HepG2 (cell line): Measurements from ENCODE around the gene DSG4. TPM values are rescaled to one million over a fixed set of nuclear protein-coding genes. Genes with fewer than 3 reads are reported as not detected.

ENCODE experiments used
- ARID3A ChIP-seq: IDR thresholded peaks from 2 replicates; pipeline ENCODE4 v1.6.1; 2012; ENCODE audit warnings: low read depth, low read length, improper control_type of control experiment
- ARID5B ChIP-seq: IDR thresholded peaks from 2 replicates; pipeline ENCODE4 v1.4.0; 2020; ENCODE audit warnings: mild to moderate bottlenecking, missing genetic modification reagents
- FOXK2 ChIP-seq: fragments of 450-650 bp; IDR thresholded peaks from 2 replicates; pipeline ENCODE4 v1.6.1; 2016
- FUBP1 ChIP-seq: sonication (generic); formaldehyde crosslinking; IDR thresholded peaks from 2 replicates; pipeline ENCODE4 v1.5.1; 2020; ENCODE audit warnings: missing genetic modification reagents, mild to moderate bottlenecking, borderline replicate concordance
- MAZ ChIP-seq, 2 experiments: sonication (generic) in 1 of 2; formaldehyde crosslinking in 1 of 2; IDR thresholded peaks; 2 replicates each; pipeline versions ENCODE4 v1.5.0 to v1.6.1; 2012 to 2020; ENCODE audit warnings: low read depth in 2 of 2, mild to moderate bottlenecking in 2 of 2, borderline replicate concordance in 1 of 2, improper control_type of control experiment in 1 of 2, low read length in 1 of 2, missing genetic modification reagents in 1 of 2, moderate library complexity in 1 of 2
- MBNL3 ChIP-seq: fragments of 250-450 bp; sonication (Bioruptor Pico); conservative IDR thresholded peaks from 2 replicates; pipeline ENCODE4 v1.8.0; 2022; ENCODE audit warnings: mild to moderate bottlenecking, inconsistent platforms
- MEIS2 ChIP-seq: sonication (generic); formaldehyde crosslinking; IDR thresholded peaks from 2 replicates; pipeline ENCODE4 v1.9.0; 2021; ENCODE audit warnings: mild to moderate bottlenecking, missing genetic modification reagents
- NFKBIZ ChIP-seq: IDR thresholded peaks from 2 replicates; pipeline ENCODE4 v1.6.1; 2018; ENCODE audit warnings: missing genetic modification reagents, missing compliant biosample characterization
- NR2F6 ChIP-seq, 2 experiments: IDR thresholded peaks; 2 replicates each; pipeline ENCODE4 v1.6.1; 2016; ENCODE audit warnings: antibody characterized with exemption in 1 of 2, mild to moderate bottlenecking in 1 of 2
- SNAPC2 ChIP-seq: sonication (generic); formaldehyde crosslinking; IDR thresholded peaks from 2 replicates; pipeline ENCODE4 v1.8.1; 2022; ENCODE audit warnings: mild to moderate bottlenecking, missing genetic modification reagents
- SOX13 ChIP-seq, 3 experiments: fragments of 450-650 bp in 1 of 3; sonication (generic) in 1 of 3; formaldehyde crosslinking in 1 of 3; IDR thresholded peaks in 2 of 3; conservative IDR thresholded peaks in 1 of 3; 2 replicates each; pipeline versions ENCODE4 v1.5.0 to v1.6.1; 2016 to 2020; ENCODE audit warnings: antibody characterized with exemption in 1 of 3, mild to moderate bottlenecking in 1 of 3, missing compliant biosample characterization in 1 of 3, missing genetic modification reagents in 1 of 3, moderate library complexity in 1 of 3
- TAF15 ChIP-seq: fragments of 200-400 bp; formaldehyde crosslinking; IDR thresholded peaks from one replicate; pipeline ENCODE4 v1.6.1; 2018; ENCODE audit warnings: mild to moderate bottlenecking, low read depth, low read length; ENCODE audit not compliant: poor library complexity, severe bottlenecking
- ZKSCAN8 ChIP-seq: IDR thresholded peaks from 2 replicates; pipeline ENCODE4 v1.6.1; 2016; ENCODE audit warnings: borderline replicate concordance, missing genetic modification reagents, missing compliant biosample characterization
- ZMAT5 ChIP-seq: sonication (generic); formaldehyde crosslinking; IDR thresholded peaks from 2 replicates; pipeline ENCODE4 v1.5.0; 2020; ENCODE audit warnings: mild to moderate bottlenecking, low read depth, missing genetic modification reagents, borderline replicate concordance
- ZNF30 ChIP-seq: sonication (generic); formaldehyde crosslinking; IDR thresholded peaks from 2 replicates; pipeline ENCODE4 v1.5.0; 2020; ENCODE audit warnings: mild to moderate bottlenecking, missing genetic modification reagents
- ZNF34 ChIP-seq: sonication (generic); formaldehyde crosslinking; IDR thresholded peaks from 2 replicates; pipeline ENCODE4 v1.4.0; 2020; ENCODE audit warnings: mild to moderate bottlenecking, missing genetic modification reagents, borderline replicate concordance
- ZNF850 ChIP-seq: sonication (generic); formaldehyde crosslinking; conservative IDR thresholded peaks from 2 replicates; pipeline ENCODE4 v1.9.0; 2021; ENCODE audit warnings: mild to moderate bottlenecking, missing genetic modification reagents
- ZNF878 ChIP-seq: sonication (generic); formaldehyde crosslinking; IDR thresholded peaks from 2 replicates; pipeline ENCODE4 v1.8.1; 2023; ENCODE audit warnings: mild to moderate bottlenecking, missing genetic modification reagents, moderate library complexity
- polyA plus RNA-seq, 8 experiments: library from polyadenylated mRNA; depleted of rRNA in 3 of 8; stranded (reverse) in 7 of 8; unstranded in 1 of 8; fragments of >200 nt; fragmentation: Illumina TruSeq in 4 of 8; extraction: Trizol in 4 of 8; gene quantifications; 2 replicates each; pipeline versions ENCODE4 v1.2.1 to v1.2.3, GENCODE V29; 2011 to 2016; ENCODE audit warnings: low read depth in 4 of 8, missing spikeins in 1 of 8, mixed read lengths in 1 of 8; ENCODE audit not compliant: insufficient read depth in 1 of 8
- total RNA-seq, 5 experiments: library from RNA; depleted of rRNA; stranded (reverse); fragments of >200 nt; fragmentation: Illumina TruSeq; extraction: Trizol; gene quantifications; 2 replicates each; pipeline ENCODE4 v1.2.3, GENCODE V29; 2016; ENCODE audit warnings: low read depth in 1 of 5

Gene DSG4
- total and polyA plus RNA-seq, 2 of the 13 experiments (the other 11 are each of a cell fraction or from before 2014, with no cell fraction given), result 0.07 TPM; not detected in 1

GRCh38 chr18:31401156-31402025 lies 24.8 kb downstream of the DSG4 start (continued):
- TF ChIP-seq ZMAT5 (no peak), MAZ (IDR thresholded peaks at IDR 0.05; ENCODE audit: borderline replicate concordance, low read depth, low read length) (no peak), MAZ (CRISPR knock-in tag; IDR thresholded peaks at IDR 0.05; ENCODE audit: low read depth) (no peak), ZNF878 (CRISPR knock-in tag) (no peak), NR2F6 (IDR thresholded peaks at IDR 0.05) (peak; percentile 52), NR2F6 (CRISPR knock-in tag; IDR thresholded peaks at IDR 0.05) (no peak; the same call in 1 of the 2 replicates), SOX13 (IDR thresholded peaks at IDR 0.05) (no peak), SOX13 (CRISPR knock-in tag; conservative IDR thresholded peaks at IDR 0.05 in 1 of 2, IDR thresholded peaks at IDR 0.05 in 1 of 2) (0 out of 4 replicates have a peak, but pooled peaks of 1 of the 2 experiments have one; percentile 35), ZNF850 (CRISPR knock-in tag) (no peak), FOXK2 (no peak), MBNL3 (CRISPR knock-in tag) (no peak), SNAPC2 (CRISPR knock-in tag) (no peak), ZNF34 (CRISPR knock-in tag) (no peak), ZNF30 (no peak), ARID3A (no peak; the same call in 1 of the 2 replicates), TAF15 (no peak), FUBP1 (no peak), NFKBIZ (CRISPR knock-in tag) (no peak), MEIS2 (CRISPR knock-in tag) (no peak), ZKSCAN8 (CRISPR knock-in tag) (no peak), ARID5B (CRISPR knock-in tag) (peak; percentile 19; the same call in 1 of the 2 replicates)
